VCaP (cell line): ENCODE results near the gene PLN.

Source experiments
- H3K27ac ChIP-seq: fragments of 450-650 bp; 2 replicates; pipeline ENCODE4 v1.5.1; 2017
- CTCF ChIP-seq: fragments of 450-650 bp; conservative IDR thresholded peaks from 2 replicates; pipeline ENCODE4 v1.5.1; 2017; ENCODE audit warnings: mild to moderate bottlenecking, moderate library complexity

PLN gene

GRCh38 chr6:118580585-118581419 is 32.7 kb downstream of the PLN start:
- TF ChIP-seq CTCF: peak; percentile 77
- no peak overlapping the region for H3K27ac ChIP-seq

GRCh38 chr6:118581489-118581959 is 33.4 kb downstream of the PLN start:
- no peak for TF ChIP-seq CTCF
- H3K27ac ChIP-seq: no peak overlapping the region

- H3K27ac ChIP-seq: no peak overlapping the region
- TF ChIP-seq CTCF: no peak
These were observed 36.8 kb downstream of the PLN start for GRCh38 chr6:118584911-118585310.

GRCh38 chr6:118586746-118587485 is 38.8 kb downstream of the PLN start:
- peak overlapping the region; percentile 32 for H3K27ac ChIP-seq
- TF ChIP-seq CTCF: no peak

- H3K27ac ChIP-seq: no peak overlapping the region
- TF ChIP-seq CTCF: no peak
These were observed 40.5 kb downstream of the PLN start for GRCh38 chr6:118588626-118589025.

GRCh38 chr6:118589186-118589585 is 41.1 kb downstream of the PLN start:
- no peak overlapping the region for H3K27ac ChIP-seq
- TF ChIP-seq CTCF: no peak

- TF ChIP-seq CTCF: no peak
- H3K27ac ChIP-seq: no peak overlapping the region
These were observed 41.7 kb downstream of the PLN start for GRCh38 chr6:118589649-118590365.
